Esophagus muscularis mucosa (tissue), 4 donors: ENCODE measurements around the gene ATP11A.

Source experiments
- CTCF ChIP-seq, 3 experiments: fragments of 200-600 bp in 2 of 3; fragments of 450-650 bp in 1 of 3; sonication (generic) in 2 of 3; IDR thresholded peaks; one replicate each; pipeline ENCODE4 v1.5.1; 2017 to 2019; ENCODE audit warnings: antibody characterized with exemption in 3 of 3, mild to moderate bottlenecking in 2 of 3, moderate library complexity in 1 of 3
- EP300 ChIP-seq: sonication (generic); formaldehyde crosslinking; IDR thresholded peaks from one replicate; pipeline ENCODE4 v1.6.1; 2017; ENCODE audit warnings: antibody characterized with exemption
- POLR2A ChIP-seq: fragments of 450-650 bp; IDR thresholded peaks from one replicate; pipeline ENCODE4 v1.6.1; 2017; ENCODE audit warnings: antibody characterized with exemption, moderate library complexity, mild to moderate bottlenecking, low read depth
- POLR2AphosphoS5 ChIP-seq, 2 donors: sonication (generic); formaldehyde crosslinking; IDR thresholded peaks; one replicate each; pipeline ENCODE4 v1.6.1; 2017; ENCODE audit warnings: antibody characterized with exemption in 2 of 2

- no peak for TF ChIP-seq CTCF (IDR thresholded peaks at IDR 0.05)
- no peak for TF ChIP-seq POLR2AphosphoS5 (IDR thresholded peaks at IDR 0.05)
- no peak for TF ChIP-seq EP300
- TF ChIP-seq POLR2A = no peak
Observed at GRCh38 chr13:112655913-112656312, 33.9 kb upstream of the ATP11A start.
